ENCODE data around the gene ZNF608.

ZNF608 gene

DNA sequence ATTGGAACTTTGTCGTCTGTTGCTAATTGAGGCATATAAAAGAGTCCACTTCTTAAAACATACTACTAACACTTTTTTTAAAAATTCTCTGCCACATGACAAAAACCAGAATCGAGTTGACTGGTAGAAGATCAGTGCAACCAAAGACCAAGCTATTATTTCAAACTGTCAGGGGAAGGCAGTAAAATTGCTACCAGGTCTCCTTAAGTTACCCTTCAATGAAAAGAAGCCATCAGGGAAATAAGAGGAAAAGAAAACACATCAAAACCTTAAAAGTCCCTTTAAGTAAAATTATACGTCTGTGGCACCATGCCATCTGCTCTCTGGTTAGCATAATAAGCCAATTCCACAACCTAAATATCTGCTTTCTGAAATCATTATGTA is 9.6 kb downstream of the ZNF608 start:
- DNase-seq, result no peak

DNA sequence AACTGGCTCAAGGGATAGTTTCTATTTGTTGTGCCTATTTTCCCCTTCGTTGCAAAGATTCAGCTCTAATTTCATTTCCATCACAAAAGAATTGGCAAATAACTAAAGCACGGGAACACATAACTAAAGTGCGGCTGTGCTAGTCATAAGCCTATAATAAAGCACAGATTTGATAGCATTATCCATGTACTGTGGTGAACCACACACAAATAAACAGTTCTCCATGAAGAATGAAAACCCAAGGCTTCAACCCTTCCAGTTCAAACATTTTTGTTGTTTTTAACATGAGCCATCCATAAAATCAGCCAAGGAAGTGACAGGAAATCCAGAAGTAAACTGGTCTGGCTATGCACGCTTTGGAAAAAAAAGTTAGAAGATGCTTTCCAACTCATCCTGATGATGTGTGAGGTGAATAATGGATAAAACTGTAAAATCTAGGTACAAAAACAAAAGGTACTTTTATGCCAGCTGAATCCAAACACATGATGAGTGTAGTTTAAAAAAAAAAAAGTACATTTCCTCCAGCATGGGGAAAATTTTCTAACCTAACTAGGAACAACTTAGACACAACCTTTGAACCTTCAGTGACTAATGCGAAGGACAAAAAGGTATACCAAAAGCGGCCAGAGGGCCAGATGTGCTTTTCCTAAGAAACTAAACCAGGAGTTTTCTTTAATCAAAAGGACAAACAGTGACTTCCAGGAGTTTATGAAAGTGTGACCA is 10.2 kb downstream of the ZNF608 start:
- no peak for DNase-seq

DNA sequence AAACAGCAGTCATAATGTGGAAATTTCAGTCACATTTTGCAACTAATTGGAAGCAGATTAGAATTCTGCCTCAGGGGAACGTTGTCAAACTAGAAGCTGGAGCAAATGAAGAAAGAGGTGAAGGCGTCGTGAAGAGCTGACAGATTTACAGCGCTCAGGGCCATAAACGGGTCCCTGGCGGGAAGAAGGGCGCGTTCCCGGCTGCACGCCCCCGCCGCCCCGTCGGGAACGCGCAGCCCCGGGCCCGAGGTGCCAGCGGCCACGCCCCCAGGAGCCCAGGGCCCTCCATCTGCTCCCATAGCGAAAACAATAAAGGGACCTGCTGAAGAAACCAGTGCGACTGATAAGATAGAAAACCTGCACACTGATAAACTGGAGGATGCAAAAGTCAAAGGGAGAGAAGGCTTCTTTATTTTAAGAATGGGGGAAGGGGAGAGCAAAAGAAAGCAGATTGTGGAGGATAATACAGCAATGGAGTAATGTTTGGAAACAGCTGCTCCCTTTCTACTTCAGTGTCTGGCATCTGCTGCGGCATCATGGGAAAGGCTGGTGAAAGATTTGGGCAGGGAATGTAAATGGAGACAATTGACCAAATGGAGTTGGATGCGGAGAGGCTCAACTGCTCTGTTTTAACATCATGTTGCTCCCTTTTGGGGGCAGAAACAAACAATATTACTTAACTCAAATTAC is 11.1 kb downstream of the ZNF608 start:
- no peak for DNase-seq

DNA sequence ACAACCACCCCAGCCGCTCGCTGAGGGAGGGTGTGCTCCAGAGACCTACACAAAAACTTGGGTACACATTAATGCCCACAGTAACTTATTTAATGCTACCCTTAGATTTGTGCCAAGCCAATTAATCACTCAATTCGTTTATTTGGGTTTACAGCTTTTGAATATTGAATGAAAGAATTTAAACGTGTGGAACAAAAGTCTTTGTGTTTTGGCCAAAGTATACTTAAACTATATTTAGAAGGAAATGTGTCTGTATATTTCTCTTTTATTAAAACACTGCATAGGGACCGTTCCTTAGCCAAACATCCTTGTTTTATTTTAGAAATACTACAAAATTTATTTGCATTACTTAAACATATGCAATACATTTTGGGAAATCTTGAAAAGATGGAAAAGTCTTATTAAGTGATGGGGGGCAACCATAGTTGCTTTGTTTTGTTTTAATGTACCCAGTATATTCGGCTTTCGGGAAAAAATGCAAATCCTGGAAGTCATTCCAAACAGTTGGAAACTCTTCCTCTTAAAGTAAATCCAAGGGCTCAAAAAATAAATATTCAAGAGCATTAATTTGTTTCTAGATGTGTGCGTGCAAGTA is 11.8 kb downstream of the ZNF608 start:
- no peak for DNase-seq

DNA sequence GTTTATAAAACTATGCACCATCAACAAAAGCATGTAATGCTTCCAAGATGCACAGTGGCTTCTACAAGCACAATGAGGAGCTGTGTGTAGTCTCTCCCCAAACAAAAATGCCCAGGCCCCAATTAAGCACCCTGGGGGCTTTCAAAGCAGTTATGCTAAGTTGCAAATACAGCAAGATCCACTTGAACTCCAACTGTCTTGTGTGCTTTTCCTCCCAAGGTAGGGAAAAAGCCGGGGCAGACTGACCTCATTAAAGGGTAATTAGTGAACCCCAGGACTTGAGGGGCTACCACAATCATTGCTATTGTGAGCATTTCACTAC is 13.1 kb downstream of the ZNF608 start:
- DNase-seq, result no peak

DNA sequence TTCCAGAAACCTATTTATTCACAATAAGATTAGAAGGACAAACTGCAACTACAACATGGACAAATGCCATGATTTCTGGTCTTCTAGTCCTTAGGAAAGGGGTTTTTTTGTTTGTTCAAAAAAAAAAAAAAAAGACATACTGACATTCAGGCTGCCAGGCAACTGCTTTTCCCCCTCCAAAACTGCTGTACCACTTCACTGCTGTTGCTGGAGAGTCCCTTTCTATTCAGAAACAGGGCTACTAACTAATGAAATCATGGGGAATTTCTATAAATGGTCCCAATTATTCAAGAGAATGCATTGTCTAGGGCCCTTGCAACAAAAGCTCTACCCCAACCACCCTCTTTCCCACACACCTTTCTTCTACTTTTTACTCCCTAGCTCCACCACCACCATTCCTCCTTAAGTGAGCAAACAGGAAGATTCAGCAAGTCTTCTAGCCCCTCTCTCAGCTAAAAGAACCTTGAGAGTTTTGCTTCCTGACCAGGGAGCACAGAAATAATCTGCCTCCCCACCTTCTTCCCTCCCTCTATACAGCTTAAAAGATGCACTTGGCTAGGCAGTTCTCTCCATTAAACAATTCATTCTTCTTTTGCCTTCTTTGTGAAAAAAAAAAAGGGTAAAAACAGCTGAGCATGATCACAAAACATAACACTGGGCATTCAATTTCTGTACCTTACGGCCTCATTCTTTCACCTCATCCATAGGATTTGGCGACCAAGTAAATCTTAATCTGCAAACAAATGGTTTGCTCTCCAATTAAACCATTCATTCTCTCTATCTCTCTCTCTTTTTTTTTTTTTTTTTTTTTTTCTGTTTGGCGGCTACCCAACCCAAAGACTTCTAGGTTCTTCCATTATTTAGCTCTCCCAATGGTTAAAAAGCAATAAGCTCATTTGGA is 13.8 kb downstream of the ZNF608 start:
- no peak for DNase-seq

DNA sequence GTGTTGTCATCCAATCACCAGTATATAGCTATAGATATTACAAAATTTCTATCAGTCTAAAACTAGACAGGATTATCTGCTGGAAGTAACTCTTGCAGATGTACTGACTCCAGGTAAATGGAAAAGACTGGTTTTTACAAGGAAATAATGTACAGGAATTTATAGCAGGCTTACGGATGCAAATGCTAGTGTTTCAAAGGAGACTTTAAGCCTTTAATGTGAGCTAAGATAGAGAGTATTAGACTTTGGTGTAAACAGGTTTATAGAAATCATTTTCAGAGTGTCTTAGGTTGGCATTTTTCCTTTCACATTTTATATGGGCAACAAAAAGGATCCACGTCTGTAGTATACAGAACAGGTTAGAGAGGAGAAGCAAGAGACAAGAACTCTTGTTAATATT is 16.1 kb downstream of the ZNF608 start:
- no peak for DNase-seq

DNA sequence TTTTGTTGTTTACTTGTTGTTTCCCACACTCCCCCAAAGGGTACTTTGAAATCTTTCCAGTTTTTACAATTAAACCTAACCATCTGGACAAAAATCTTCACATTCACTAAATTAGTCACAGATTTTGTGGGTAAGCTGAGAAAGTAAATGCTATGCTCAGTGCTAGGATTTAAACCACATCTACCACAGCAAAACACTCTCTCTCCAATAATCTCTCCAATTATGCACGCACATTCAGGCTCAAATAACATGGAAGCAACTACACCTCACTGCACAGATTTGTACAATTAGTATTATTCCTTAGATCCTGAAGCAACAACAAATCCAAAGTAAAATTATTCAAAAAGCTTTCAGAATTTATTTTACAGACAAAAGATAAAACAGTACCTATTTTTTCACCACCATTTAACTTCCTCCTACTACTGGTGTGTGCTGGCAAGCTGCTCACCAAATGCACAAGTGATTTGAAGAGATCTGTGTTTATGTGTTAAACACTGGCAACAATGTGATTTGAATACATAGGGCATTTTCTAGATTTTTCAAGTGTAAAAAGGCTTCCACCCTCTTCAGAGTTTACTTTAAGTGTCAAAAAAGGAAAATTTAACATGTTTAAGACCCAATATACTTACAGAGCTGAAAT is 16.6 kb downstream of the ZNF608 start:
- DNase-seq, result no peak

DNA sequence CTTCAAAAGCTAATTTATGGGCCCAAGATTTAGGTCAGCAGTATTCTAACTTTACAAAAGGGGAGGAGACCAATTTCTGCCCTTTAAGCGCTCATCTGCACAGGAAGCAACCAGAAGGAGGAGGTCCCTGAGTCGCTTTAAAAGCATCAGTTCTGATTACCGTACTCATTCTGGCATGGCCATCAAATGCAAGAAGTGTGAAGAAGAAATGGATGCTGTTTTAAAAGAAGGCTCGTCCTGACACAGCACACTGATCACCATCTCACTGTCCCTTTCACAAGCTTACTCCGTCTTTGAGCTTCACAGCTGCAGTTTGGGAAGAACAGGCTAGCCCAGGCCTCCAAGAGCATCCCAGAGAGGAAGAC is 17.5 kb downstream of the ZNF608 start:
- DNase-seq, result no peak

DNA sequence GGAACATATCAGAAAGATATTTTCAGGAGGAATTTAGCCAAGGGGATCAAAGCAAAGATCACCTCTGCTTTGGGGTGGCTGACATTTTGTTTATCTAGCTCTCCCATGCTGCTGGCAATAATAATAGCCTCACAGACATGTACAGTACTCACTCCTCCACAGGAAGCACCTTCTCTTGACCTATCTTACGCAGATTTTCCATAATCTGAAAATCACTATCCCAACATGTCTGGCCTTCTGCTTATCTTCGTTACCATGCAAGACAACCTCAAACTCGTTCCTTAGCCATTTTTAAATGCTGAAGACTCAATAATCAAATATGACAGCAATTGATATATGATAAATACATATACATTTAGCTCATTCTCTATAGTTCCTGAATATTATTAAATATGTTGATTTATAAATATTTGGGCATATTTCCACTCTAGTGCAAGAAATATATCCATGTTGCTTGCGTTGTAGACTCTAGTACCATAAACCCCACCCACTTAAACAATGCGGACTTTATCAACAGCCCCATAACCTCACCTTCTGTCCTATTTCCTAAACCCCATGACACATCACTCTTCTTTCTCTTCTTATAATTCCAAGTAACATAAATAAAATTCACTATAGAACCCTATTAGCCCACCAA is 18.0 kb downstream of the ZNF608 start:
- no peak for DNase-seq

DNA sequence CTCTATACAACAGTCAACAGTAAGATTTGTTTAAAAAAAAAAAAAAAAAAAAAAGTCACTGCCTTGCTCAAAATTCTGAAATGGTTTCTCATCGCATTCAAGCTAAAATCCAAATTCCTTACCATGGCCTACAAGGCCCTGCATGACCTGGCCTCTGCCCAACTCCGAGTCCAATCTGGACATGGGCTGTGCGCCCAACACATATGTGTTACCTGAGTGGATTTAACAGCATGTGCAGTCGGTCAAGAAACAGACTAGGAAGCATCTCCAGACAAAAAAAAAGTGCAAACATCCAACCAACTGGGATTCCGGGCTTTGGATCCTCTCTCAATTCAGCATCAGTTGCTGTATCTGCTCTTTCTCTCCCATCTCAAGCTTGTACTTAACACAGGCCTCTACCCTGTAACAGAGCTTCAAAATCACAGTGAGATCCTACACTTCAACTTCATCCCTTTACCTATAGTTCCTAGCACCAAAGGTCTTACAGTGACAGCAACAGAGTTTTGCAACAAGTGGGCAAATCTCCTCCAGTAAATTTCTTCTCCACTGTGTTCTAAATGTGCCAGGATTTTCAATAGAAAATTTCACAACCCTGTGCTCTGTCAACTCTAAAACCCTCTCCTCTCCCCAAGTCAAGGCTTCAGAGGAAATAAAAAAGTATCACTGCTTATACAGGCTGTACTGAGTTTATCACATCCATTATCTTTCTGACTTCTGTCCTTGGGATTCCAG is 19.6 kb downstream of the ZNF608 start:
- DNase-seq, result no peak

DNA sequence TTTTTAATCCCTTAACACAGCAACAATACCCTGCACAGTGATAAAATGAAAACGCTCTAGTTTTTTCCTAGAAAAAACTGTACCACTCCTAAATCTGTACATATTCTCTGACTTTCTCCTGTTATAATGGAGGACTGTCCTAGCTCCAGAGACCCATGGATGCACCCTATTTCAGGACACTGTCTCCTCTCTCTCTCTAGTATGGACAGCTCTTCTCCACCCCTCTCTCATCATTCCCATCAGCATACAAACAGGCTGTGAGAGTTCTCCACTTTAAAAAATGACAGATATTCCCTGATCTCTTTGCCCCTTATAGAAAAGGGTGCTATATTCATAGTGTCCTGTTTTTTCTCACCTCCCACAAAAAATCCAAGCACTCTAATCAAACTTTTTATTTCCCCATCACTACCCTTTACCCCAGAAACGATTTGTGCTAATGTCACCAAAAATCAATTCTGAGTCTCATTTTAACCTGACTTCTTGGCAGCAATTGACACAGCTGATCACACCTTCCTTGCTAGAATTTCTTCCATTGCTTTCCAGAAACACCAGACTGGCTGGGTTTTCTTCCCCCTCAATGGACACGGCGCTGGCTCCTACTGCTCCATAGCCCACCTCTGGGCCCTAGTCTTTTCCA is 20.7 kb downstream of the ZNF608 start:
- no peak for DNase-seq

DNA sequence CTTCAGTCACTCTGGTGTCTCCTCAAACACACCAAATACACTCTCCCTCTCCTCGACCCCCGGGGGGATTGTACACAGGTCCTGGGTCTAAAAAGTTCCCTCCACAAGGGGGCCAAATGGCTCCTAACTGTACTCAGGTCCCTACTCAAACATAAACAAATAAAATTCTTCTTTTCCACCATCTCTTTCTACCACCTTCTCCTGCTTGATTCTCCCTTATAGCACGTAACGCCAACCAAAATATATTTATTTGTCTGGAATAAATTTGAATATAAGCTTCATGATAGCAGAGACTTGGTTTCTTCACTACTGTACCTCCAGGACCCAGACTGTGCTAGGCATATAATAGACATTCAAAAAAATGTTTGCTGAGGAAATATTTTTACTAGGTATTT is 21.4 kb downstream of the ZNF608 start:
- no peak for DNase-seq

DNA sequence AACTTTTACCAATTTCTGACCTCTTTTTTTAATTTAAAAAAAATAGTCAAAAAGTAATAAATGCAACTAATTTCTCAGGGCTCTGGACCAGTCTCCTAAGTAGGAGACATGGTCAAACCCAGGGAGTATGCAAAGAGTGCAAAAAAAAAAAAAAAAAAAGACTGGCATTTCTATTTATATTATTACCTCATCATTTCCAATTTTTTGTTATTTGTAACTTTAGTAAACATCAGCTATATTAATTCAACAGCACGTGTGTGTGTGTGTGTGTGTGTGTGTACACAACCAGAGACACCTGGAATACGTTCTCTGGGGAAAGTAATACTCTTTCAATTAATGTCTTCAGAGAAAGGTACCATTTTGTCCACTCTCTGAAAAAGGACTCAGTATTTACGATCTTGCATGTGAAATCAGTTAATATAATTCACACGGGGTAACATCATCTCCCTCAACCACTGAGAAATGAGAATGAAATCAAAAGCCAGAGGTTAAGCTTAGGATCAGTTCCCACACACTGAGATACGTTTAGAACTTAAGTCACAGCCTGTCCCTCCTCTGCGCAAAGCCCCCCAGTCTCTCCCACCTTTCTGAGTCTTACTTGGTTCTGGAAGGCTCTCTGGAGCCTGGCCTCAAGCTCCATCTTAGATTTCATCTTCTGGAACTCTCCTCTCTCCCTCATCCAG is 21.9 kb downstream of the ZNF608 start:
- no peak for DNase-seq

DNA sequence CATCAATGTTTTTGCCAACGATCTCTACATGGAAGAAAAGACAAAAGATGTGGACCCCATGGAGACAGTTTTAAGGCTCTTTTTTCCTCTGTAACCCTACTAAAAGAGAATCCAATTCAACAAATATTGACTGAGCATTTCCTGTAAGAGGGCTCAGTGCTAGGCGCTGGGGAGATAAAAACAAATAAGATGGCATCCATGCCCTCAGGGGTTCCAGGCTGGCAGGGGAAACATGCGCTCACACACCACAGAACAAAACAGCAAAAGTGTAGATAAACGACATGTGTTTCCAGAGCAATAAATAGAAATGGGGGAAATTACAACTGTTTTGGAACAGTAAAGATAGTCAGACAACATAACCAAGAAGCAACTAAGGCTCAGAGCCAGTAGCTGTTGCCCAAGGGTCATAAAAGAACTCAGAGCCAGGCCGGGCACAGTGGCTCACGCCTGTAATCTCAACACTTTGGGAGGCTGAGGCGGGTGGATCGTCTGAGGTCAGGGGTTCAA is 25.2 kb downstream of the ZNF608 start:
- DNase-seq, result no peak

DNA sequence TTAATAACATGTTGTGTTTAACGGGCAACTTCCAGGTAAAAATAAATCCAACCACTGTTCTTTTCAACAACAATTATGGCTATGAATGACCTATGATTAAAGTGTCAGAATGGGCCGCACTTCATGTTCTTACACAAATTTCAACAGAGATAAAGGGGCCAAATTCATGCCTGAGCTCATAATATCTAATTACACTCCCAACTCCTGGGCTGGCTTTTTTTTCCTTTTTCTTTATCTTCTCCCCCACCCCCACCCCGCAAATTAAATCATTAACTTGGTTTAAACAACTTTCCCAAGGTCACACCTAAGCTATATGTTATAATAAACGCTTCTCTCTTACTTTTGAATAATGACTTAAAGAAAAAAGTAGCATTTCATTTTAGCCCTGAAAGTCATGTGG is 25.8 kb downstream of the ZNF608 start:
- DNase-seq, result no peak

DNA sequence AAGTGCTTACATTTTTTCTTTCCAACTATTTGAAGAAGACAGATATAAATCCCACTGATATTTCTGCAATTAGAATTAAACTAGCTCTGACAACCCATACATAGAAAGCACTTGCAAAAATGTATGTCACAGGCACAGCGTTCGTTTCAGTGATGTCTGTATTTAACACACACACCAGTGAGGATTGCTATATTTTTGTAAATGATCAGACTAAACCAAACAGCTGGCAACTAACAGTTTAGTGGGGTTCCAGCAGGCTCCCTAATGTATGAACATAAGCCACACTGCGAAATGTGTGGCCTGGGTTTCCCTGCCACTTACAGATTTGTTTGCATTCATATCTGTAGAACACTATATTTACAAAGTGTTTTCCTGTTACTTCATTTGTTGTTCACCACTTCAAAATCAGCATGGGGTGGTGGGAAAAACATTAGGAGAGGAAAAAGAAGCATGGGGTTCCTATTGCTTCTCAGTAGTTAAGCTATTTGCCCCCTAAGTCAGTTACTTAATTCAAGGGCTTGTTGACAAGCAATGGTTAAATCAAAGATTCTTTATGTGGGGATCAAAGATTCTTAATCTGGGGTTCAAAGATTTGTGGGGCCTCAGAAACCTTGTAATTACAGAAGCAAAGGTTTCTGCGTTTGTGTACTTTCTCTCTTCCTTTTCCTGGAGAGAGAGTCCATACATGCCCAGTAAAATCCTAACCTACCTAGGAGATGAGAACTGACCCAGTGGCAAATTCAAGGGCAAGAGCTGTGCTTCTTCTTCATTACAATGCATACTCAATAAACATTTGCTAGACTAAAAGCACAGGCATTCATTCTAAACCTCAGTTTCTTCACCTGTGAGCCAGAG is 27.1 kb downstream of the ZNF608 start:
- DNase-seq, result no peak

DNA sequence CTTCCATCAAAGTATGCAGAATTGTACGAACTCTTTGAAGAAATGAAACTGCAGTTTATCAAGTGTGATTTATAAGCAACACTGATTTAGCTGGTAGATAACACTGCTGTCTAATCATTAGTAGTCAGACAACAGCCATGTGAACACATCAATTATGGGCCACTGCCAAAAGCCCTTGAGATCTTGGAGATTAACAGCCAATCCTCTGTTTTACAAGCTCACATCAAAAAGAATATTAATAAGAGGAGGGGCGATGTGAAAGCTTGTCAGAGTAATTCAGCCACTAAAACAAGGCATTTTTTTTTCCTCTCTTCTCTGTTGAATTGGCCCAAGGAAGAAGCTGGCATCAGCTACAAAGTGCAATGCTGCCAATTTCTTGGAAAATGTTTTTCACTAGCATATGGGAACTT is 28.1 kb downstream of the ZNF608 start:
- no peak for DNase-seq

DNA sequence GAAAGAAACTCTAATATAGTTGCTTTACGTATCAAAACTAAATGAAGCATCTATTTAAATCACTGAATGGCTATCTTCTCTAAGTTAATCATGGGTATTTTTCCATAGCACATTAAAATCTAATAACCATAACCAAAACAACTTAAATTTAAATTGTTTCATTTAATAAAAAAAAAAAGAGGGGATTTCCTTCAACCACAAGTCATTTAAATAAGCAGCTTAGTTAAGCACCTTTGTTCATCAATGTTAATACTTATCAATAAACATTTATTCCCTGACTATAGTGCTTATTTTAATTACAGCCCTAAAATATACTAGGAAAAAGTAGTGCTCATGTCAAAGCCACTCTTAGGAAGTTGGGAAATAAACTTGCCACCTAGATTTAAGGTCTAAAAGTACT is 30.3 kb downstream of the ZNF608 start:
- no peak for DNase-seq

DNA sequence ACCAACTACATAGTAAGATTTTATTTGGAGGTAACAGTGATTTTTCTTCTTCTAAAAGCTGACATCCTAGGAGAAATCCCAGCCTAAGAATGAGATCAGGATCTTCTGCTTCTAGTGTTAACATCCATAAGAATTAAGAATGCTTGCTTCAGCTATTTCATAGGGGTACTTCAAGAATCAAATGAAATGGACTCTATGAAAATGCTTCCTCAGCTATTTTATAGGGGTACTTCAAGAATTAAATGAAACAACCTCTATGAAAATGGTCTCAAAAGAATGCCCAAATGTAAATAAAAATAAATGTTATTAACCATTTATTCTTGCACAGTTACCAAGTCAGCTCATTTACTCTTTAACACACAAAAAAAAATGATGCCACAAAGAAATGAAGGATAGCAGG is 31.5 kb downstream of the ZNF608 start:
- no peak for DNase-seq
